ENCODE data around the gene TXN.
"Not testable (repeated sequence)": the region's sequence is repeated elsewhere in the genome, so short reads cannot be mapped to it uniquely, and the experiment has no call there.

The TXN gene

DNA sequence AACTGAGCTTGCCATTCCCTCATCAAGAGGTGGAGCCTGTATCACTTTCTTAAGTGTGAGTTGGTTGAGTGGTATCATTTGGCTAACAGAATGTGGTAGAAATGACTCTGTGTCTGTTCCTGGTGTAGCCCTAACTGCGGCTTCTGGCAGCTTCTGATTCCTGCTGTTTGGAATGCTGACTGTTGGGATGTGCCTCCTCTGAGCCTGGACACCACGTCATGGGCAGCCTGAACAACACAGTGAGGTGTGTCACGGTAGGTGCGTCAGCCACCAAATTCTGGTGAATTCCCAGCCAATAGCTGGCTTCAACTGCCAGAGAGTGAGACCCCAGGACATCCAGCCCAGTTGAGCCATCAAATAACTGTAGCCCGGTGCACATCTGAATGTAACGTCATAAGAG, 42.2 kb downstream of the TXN start:
- in situ Hi-C loops (cut with HindIII; ENCODE audit: low sequenced_read_pairs), result no loop called here

DNA sequence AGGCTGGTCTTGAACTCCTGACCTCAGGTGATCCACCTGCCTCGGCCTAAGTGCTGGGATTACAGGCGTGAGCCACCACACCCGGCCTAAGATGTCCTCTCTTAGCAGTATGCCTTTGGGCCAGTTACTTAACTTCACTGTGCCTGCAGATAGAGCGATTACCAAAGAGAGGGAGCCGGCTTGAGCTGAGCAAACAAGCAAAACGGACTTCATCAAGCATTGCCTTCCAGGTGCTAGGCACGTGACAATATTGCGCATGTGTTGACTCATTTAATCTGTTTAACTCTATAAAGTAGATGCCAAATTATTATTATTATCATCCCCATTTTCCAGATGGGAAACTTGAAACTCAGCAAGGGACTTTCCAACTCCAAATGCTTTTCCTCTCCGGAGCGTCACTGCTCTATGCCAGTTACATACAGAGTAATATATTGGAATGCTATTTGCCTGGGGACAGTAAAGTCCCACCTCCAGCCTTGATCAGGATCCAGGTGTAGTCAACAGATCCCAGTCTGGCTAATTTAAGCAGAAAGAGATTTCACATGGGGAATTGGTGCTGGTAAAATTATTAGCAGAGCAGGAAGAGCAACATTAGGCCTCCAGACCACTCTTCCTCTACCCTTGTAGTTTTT, 42.8 kb downstream of the TXN start:
- in situ Hi-C loops (cut with HindIII; ENCODE audit: low sequenced_read_pairs), result no loop called here

DNA sequence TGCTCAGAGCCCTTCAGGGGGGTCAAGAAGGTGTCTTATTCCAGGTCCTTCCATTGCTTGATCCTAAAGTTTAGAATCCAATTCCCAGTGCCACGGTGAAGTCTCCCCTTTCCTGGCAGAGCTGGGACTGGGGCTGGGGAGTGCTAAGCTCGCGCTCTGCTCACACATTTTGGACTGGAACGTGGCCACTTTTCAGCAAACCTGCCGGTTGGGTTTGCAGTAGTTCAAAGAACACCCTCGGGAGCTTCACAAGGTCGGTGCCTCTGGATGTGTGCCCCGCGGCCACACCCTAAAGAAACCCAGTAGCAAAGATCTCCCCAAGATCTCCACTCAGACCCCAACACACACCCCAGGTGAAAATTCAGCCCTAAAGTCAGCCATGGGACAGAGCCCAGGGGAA, 48.3 kb downstream of the TXN start, which contains the start of gene C9orf152:
C9orf152 (minus strand) TSS at position 129 of the 400 bp plus-strand sequence. CDS start 580 bp downstream, outside the sequence.
- in situ Hi-C loops (cut with HindIII; ENCODE audit: low sequenced_read_pairs), result no loop called here

DNA sequence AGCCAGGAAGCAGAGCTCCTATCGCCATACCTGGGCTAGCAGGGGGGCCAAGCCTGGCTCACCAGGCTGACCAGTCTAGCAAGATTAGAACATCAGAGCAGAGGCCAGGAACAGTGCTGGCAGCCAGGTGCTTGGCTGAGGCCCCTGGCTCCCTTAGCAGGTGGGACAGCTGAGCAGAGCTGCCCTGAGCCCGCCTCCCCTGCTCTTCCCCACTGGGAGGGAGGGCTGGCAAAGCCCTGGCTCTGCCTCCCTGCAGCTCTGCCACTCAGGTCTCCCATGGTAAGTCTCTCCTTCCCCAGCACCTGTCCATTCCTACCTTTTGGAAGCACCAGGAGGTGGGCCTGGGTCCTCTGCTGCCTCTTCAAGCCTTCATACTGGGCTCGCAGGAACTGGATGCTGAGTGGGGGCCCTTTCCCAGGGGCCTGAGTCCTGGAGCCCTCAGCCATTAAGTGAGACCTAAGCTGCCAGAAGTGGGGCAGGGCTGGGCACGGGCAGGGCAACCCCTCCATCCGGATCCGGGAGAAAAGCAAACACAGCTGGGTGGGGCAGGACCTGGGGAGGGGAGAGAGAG, 49.2 kb downstream of the TXN start:
- in situ Hi-C loops (cut with HindIII; ENCODE audit: low sequenced_read_pairs), result no loop called here

DNA sequence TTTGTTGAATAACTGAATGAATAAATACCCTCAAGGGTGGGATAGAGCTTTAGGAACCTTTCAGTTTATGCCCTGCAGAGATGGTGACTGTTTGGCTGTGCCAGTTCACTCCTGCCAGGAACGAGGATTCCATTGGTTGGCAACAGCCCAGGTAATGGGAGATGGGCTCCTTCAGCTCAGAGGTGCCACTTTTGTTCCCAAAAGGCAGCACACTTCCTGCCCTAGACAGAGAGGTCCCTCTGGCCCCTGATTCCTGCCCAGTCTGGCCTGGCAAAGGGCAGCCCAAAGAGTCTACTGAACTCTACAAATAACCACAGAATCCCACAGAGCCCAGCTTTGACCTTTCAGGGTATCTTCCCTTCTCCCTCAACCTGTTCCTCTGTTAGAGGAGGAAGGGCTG, 49.9 kb downstream of the TXN start:
- in situ Hi-C loops (cut with HindIII; ENCODE audit: low sequenced_read_pairs), result no loop called here

DNA sequence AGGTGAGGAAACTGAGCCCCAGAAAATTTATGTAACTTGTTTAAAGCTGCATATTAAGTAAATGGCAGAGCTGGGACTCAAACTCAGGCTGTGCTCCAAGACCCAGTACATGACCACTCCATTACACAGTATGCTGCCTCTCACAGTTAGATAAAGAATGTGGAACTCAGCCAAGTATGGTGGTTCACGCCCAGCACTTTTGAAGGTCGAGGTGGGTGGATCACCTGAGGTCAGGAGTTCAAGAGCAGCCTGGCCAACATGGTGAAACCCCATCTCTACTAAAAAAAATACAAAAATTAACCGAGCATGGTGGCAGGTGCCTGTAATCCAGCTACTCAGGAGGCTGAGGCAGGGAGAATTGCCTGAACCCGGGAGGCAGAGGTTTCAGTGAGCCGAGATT, 50.7 kb downstream of the TXN start:
- in situ Hi-C loops (cut with HindIII; ENCODE audit: low sequenced_read_pairs), result not testable (repeated sequence)

DNA sequence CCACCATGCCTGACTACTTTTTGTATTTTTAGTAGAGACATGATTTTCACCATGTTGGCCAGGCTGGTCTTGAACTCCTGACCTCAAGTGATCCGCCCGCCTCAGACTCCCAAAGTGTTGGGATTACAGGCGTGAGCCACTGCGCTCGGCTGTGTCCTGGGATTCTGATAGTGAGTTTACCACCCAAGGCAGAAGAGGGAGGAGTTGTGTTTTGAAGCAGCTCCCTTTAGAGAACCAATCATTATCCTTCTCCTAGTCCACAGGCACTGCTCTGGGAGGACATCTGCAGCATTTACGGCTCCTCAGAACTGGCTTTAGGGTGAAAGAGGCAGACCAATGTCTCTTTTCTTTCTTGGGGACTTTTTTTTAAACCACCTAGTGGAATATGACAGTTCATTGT, 54.1 kb downstream of the TXN start:
- in situ Hi-C loops (cut with HindIII; ENCODE audit: low sequenced_read_pairs), result no loop called here

DNA sequence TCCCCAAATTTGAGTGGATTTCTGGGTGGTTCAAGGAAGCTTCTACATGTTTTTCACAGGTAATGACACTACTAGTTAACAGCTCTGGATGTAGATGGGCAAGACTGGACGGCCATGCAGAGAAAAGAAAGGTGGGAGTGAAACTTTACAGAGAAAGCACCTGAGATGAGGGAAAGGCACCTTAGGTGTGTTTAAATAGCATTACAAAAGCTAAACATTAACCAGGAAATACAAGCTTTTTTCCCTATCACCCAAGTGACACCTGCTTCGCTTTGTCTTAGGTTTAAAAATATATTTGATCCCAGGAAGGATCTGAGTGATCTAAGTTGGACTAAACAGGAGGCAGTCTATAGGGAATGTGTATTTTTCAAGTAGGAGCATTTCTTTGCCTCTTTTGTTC, 56.7 kb downstream of the TXN start:
- in situ Hi-C loops (cut with HindIII; ENCODE audit: low sequenced_read_pairs), result loop anchor here (10.0 kb wide), 1 partner anchor 155 kb away; no protein-coding TSS in a partner anchor

DNA sequence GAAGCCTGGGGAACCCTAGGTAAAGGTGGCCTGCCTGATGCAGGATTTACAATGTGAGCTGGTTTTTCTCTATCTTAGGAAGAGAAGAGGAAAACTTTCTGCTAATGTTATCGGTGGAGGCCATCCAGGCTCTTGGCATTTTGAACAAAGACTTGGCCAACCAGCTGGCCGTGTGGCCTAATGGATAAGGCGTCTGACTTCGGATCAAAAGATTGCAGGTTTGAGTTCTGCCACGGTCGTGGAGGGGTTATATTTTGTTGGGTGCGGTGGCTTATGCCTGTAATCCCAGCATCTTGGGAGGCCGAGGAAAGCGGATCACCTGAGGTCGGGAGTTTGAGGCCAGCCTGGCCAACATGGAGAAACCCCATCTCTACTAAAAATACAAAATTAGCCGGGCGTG, 58.0 kb downstream of the TXN start:
- in situ Hi-C loops (cut with HindIII; ENCODE audit: low sequenced_read_pairs), result loop anchor here (10.0 kb wide), 1 partner anchor 156 kb away; no protein-coding TSS in a partner anchor

DNA sequence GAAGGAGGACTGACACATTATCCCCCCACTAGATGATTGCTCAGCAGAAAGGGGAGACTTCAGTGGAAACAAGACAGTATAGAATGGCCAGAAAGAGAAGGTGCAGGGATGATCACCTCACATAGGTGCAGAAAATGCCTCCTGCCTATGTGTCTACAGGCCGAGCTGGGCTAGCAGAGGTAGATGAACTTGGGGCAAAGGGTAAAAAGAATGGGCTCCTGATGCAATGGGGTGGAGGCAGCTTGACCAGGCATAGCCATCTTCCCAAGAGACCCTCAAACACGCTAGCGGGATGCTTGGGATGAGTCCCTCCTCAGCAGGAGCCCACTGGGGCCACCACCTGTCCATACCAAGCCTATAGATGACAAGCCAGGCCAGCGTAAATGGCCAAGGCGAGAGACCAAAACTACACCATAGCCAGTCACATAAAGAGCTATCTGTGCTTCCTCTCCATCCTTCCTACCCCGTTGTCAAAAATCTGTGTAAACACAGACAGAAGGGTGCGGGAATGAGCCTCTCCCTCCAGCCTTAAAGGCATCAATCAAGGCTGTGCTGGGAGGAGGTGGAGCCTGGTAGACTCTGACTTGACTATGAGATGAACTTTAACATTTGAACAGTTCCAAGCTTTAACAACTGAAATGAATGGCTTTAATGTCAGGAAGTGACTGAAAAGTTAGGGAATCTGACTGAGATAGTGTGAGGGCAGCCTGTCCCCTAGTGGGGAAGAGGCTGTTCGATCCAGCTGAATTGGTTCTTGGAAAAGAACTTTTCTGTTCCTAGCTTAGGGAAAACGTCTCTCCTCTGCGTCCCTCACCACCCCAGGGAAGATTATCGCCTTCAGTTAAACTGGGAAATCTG, 58.7 kb downstream of the TXN start:
- in situ Hi-C loops (cut with HindIII; ENCODE audit: low sequenced_read_pairs), result loop anchor here (10.0 kb wide), 1 partner anchor 157 kb away; no protein-coding TSS in a partner anchor

DNA sequence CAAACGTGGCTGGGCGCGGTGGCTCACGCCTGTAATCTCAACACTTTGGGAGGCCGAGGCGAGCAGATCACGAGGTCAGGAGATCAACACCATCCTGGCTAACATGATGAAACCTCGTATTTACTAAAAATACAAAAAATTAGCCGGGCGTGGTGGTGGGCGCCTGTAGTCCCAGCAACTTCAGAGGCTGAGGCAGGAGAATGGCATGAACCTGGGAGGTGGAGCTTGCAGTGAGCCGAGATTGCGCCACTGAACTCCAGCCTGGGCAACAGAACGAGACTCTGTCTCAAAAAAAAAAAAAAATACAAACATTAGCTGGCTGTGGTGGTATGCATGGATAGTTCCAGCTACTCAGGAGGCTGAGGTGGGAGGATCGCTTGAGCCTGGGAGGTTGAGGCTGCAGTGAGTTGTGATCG, 60.2 kb downstream of the TXN start:
- in situ Hi-C loops (cut with HindIII; ENCODE audit: low sequenced_read_pairs), result loop anchor here (10.0 kb wide), 1 partner anchor 159 kb away; no protein-coding TSS in a partner anchor

All from DLD1 (cell line).